DND-41 (cell line): ENCODE measurements around the gene SSH3.

Experiments used
- EZH2 ChIP-seq: IDR thresholded peaks from 3 replicates; pipeline ENCODE4 v1.6.1; 2012; ENCODE audit warnings: borderline replicate concordance, low read depth, mild to moderate bottlenecking, moderate library complexity, low read length, inconsistent platforms; ENCODE audit not compliant: severe bottlenecking
- TF ChIP-seq, protein P1 (sequence below): IDR thresholded peaks from 2 replicates; pipeline ENCODE4 v1.5.1; 2012; ENCODE audit warnings: borderline replicate concordance, low read length, moderate library complexity, mild to moderate bottlenecking; ENCODE audit not compliant: poor library complexity, severe bottlenecking; ENCODE audit errors: extremely low read depth

DNA sequence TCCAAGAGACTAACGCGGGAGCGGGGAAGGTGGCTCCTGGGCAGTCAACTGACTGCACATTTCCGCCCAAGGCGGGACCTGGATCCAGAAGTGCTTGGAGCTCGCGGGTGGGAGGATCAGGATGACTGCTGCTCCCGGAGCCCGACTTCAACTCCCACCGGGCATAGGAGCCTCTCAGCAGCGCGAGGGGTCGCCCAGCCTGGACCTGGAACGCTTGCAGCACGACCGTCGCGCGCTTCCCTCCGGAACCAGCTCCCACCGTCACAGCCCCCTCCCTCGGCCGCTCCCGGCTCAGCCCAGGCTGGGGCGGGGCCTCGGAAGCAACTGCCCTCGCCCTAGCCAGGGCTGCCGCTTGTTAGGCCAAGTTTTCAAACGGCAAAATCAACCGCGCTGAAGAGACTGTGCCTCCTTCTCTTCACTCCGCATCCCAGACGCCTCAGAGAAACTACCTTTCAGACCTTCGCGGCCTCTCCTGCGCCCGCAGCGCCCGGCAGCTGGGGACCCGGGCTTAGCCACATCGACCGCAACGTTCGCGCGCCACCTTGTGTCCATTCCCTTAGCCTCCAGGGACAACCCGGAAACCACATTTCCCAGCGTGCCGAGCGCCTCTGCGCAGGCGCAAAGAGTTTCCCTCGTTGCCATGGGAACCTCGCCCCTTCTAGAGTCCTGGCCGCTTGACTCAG lies 14.0 kb downstream of the SSH3 start:
- no peak for TF ChIP-seq EZH2
- TF ChIP-seq, protein P1, sequence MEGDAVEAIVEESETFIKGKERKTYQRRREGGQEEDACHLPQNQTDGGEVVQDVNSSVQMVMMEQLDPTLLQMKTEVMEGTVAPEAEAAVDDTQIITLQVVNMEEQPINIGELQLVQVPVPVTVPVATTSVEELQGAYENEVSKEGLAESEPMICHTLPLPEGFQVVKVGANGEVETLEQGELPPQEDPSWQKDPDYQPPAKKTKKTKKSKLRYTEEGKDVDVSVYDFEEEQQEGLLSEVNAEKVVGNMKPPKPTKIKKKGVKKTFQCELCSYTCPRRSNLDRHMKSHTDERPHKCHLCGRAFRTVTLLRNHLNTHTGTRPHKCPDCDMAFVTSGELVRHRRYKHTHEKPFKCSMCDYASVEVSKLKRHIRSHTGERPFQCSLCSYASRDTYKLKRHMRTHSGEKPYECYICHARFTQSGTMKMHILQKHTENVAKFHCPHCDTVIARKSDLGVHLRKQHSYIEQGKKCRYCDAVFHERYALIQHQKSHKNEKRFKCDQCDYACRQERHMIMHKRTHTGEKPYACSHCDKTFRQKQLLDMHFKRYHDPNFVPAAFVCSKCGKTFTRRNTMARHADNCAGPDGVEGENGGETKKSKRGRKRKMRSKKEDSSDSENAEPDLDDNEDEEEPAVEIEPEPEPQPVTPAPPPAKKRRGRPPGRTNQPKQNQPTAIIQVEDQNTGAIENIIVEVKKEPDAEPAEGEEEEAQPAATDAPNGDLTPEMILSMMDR = peak; percentile 97
